GM12878 (cell line): Measurements from ENCODE around the gene COL5A1.

Source experiments
- E2F4 ChIP-seq: IDR thresholded peaks from 2 replicates; pipeline ENCODE4 v1.6.1; 2012; ENCODE audit warnings: low read depth, low read length, improper control_type of control experiment
- ELK1 ChIP-seq: IDR thresholded peaks from 2 replicates; pipeline ENCODE4 v1.6.1; 2012; ENCODE audit warnings: low read depth, low read length, improper control_type of control experiment
- EP300 ChIP-seq, 2 experiments: fragments of 150-350 bp in 1 of 2; IDR thresholded peaks; 2 replicates each; pipeline ENCODE4 v1.6.1; 2011 to 2012; ENCODE audit warnings: low read depth in 2 of 2, low read length in 2 of 2, borderline replicate concordance in 1 of 2, improper control_type of control experiment in 1 of 2, inconsistent platforms in 1 of 2; ENCODE audit not compliant: control insufficient read depth in 1 of 2
- JUNB ChIP-seq: IDR thresholded peaks from 2 replicates; pipeline ENCODE4 v1.6.1; 2016; ENCODE audit warnings: antibody characterized with exemption, mild to moderate bottlenecking
- PAX5 ChIP-seq: IDR thresholded peaks from 2 replicates; pipeline ENCODE4 v1.6.1; 2011; ENCODE audit warnings: low read depth, low read length, borderline replicate concordance
- TAF1 ChIP-seq: IDR thresholded peaks from 2 replicates; pipeline ENCODE4 v1.6.1; 2011; ENCODE audit warnings: mild to moderate bottlenecking, low read depth, low read length, borderline replicate concordance
- USF1 ChIP-seq: IDR thresholded peaks from 2 replicates; pipeline ENCODE4 v1.6.1; 2011; ENCODE audit warnings: borderline replicate concordance, low read depth, mild to moderate bottlenecking, moderate library complexity, mixed read lengths, low read length; ENCODE audit not compliant: insufficient read depth; ENCODE audit errors: extremely low read length
- YY1 ChIP-seq: IDR thresholded peaks from 2 replicates; pipeline ENCODE4 v1.6.1; 2011; ENCODE audit warnings: low read depth, mild to moderate bottlenecking, low read length
- ZNF274 ChIP-seq: IDR thresholded peaks from one replicate; pipeline ENCODE4 v1.8.0; 2011; ENCODE audit not compliant: insufficient read length, insufficient read depth
- TF ChIP-seq, protein P1 (sequence below), 3 experiments: IDR thresholded peaks in 2 of 3; conservative IDR thresholded peaks in 1 of 3; 2 replicates each; pipeline ENCODE4 v1.5.1; 2011; ENCODE audit warnings: low read depth in 3 of 3, low read length in 3 of 3, mild to moderate bottlenecking in 3 of 3, control low read depth in 2 of 3, moderate library complexity in 2 of 3, inconsistent platforms in 1 of 3, mixed read lengths in 1 of 3; ENCODE audit not compliant: control insufficient read depth in 2 of 3, insufficient read depth in 1 of 3; ENCODE audit errors: extremely low read depth in 1 of 3

DNA sequence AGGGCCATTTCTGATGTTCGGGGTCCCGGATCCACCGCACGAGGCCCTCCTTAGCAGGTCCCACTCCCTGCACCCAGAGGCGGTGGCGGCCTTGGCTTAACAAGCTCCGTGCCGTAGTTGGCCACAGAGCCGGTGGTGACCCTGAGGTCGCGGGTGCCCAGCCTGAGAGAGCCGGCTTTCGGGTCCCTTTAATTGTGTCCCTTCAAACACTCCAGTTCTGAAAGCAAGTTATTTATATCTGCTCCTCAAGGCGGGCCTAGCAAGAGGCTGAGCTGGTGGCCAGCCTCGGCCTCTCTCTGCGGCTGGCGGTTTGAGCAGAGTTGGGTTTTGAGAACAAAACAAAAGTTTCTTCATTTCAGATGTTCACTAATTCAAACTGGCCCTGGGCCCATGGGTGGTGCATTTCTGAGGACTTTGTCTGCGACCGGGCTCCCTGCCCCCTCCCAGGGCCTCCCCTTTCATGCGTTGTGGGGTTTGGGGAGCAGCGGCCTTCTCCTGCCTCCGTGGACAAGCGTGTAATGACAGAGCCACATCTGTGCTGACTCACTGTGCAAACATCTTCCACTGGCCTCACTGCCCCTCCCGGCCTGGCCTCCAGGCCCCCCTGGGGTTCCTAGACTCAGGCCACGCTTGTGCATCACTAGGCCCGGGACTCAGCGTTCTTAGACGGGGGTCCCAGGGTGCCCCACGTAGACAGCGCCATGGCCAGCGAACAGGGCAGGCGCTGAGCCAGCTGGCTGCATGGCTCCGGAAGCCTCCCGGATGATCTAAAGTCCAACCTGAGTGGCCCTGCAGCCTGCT, 49.4 kb upstream of the COL5A1 start:
- TF ChIP-seq, protein P1, sequence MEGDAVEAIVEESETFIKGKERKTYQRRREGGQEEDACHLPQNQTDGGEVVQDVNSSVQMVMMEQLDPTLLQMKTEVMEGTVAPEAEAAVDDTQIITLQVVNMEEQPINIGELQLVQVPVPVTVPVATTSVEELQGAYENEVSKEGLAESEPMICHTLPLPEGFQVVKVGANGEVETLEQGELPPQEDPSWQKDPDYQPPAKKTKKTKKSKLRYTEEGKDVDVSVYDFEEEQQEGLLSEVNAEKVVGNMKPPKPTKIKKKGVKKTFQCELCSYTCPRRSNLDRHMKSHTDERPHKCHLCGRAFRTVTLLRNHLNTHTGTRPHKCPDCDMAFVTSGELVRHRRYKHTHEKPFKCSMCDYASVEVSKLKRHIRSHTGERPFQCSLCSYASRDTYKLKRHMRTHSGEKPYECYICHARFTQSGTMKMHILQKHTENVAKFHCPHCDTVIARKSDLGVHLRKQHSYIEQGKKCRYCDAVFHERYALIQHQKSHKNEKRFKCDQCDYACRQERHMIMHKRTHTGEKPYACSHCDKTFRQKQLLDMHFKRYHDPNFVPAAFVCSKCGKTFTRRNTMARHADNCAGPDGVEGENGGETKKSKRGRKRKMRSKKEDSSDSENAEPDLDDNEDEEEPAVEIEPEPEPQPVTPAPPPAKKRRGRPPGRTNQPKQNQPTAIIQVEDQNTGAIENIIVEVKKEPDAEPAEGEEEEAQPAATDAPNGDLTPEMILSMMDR (IDR thresholded peaks at IDR 0.05 in 2 of 3, conservative IDR thresholded peaks at IDR 0.05 in 1 of 3; ENCODE audit: control insufficient read depth in 2 of 3, extremely low read depth in 1 of 3, insufficient read depth in 1 of 3, low read depth in 3 of 3, low read length in 3 of 3) = no peak
- no peak for TF ChIP-seq JUNB
- TF ChIP-seq TAF1 = no peak
- no peak for TF ChIP-seq E2F4
- TF ChIP-seq PAX5 = no peak
- no peak for TF ChIP-seq ELK1
- TF ChIP-seq ZNF274 = no peak
- TF ChIP-seq EP300 (IDR thresholded peaks at IDR 0.05; ENCODE audit: borderline replicate concordance in 1 of 2, control insufficient read depth in 1 of 2, low read depth in 2 of 2, low read length in 2 of 2) = no peak
- TF ChIP-seq YY1 = no peak
- TF ChIP-seq USF1 = no peak
